Measurements from ENCODE around the gene GATD1.

GATD1 gene

DNA sequence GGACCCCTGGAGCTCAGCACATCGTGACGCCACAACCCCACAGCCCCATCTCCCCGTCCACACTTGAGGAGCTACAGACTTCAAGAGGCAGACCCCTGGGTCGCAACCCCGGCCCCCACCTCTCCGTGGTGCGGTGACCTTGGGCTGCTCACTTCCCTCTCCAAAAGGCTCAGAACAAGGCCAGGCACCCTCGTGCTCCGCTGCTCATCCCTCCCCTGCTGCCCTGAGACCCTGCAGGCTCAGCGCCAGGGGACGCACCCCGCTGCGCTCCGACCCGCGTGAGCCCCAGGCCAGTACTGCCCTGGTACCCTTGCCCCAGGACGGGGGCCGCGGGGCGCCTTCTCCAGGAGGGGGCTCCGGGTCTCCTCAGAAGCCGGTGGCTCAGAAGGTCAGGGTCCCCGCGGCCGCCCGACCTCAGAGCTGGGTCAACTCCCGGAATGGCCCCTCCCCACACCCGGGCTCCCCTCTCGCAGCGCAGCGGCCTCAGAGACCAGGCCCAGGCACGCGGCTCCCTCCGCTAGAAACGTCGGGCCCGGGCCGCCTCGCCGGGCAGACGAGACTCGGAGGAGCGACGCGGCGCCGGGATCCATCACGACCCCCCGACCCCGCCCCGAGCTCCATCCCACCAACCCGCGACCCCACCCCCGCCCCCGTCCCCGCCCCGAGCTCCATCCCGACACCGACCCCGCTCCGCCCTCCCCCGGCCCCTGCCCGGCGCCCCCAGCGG lies 563 bp downstream of the GATD1 start:
- no peak for FAIRE-seq

DNA sequence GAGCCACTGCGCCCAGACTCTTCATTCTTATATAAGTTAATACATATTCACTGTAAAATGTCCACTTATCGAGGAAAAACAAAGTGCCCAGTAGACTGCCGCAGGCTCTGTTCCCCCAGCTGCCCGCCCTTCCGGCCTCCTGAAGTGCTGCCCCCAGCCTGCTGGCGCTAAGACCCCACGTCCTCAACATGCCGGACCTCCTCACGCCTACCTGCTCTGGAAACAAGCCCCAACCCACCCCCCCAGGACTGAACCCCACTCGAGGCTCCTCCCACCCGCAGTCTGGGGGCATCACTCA lies 1.1 kb downstream of the GATD1 start:
- FAIRE-seq, result no peak

DNA sequence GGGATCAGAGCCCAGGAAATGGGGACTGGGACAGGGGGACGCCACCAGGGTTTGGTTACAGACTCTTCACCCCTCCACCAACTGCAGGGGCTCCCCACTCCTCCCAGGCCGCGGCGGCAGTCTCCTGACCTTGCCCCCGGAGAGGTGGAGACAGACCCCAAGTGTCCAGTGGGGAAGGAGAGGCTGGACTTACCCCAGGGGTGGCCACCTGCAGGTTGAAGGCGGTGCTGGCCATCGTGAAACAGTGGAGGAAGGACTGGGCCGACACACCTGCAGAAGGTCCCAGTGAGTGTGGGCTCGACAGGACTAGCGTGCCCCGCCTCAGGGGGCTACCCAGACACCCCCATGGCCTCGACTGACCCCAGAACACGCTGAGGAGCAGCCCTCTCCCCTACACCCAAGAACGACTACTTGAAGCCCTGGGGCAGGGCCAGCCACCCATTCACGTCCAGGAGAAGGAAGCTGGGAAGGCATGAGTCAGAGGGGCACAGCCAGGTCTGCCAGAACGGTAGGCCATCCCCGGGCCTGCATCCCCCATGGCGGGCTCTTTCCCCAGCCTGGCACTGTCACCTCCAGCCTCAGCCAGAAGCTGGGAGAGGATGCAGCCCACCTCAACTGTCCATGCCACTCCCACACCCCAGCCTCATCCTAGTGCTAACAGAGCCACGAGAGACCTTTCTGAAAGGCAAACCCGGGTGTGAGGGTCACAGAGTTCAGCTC lies 2.3 kb downstream of the GATD1 start:
- FAIRE-seq, result no peak

GRCh38 chr11:773830-774229 lies 3.5 kb downstream of the GATD1 start:
- FAIRE-seq, result no peak

GRCh38 chr11:773425-773824 lies 3.9 kb downstream of the GATD1 start:
- no peak for FAIRE-seq

DNA sequence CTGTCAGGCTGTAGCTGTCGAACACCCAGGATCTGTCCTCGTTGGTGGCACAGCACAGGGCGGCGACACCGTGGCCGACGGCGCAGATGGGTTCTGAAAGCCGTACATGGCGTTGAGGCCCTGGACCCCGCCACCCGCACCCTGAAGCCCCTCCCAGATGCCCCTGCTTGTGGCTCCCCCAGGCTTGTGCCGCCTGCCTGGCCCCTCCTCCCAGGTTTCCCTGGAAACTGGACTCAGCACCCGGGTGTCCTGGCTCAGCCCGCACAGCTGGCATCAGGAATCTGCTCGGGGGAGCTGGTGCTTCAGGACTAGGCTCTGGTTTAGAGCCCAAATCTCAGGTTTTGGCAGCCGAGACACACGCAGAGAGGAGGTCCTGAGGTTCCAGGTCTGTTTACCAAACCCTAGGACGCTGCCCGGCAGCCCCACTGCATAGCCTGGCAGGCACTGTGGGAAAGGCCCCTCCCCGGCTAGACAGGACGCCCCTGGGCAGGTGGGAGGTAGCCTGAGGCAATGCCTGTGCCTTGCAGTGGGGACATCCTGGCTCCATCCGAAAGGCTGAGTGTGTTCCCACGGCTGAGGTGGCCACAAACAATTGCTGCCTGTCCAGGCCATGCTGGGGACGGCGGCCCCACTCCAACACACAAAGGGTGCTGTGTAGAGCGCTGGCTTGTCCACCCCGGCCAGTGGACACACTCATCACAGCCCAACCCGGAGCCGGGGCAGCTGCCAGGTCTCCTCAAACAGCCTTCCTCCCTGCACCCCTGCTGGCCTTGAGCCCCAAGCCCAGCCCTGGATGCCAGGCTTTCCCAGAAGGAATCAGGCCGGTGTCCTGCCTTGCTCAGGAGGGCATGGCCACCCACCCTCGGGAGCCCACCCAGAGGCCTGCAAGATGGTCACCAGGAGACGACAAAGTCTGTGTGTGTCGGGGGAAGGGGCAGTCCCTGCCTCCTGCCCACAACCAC lies 4.6 kb downstream of the GATD1 start:
- no peak for FAIRE-seq

- FAIRE-seq, result no peak
Measured at GRCh38 chr11:771617-772204, 5.6 kb downstream of the GATD1 start.

DNA sequence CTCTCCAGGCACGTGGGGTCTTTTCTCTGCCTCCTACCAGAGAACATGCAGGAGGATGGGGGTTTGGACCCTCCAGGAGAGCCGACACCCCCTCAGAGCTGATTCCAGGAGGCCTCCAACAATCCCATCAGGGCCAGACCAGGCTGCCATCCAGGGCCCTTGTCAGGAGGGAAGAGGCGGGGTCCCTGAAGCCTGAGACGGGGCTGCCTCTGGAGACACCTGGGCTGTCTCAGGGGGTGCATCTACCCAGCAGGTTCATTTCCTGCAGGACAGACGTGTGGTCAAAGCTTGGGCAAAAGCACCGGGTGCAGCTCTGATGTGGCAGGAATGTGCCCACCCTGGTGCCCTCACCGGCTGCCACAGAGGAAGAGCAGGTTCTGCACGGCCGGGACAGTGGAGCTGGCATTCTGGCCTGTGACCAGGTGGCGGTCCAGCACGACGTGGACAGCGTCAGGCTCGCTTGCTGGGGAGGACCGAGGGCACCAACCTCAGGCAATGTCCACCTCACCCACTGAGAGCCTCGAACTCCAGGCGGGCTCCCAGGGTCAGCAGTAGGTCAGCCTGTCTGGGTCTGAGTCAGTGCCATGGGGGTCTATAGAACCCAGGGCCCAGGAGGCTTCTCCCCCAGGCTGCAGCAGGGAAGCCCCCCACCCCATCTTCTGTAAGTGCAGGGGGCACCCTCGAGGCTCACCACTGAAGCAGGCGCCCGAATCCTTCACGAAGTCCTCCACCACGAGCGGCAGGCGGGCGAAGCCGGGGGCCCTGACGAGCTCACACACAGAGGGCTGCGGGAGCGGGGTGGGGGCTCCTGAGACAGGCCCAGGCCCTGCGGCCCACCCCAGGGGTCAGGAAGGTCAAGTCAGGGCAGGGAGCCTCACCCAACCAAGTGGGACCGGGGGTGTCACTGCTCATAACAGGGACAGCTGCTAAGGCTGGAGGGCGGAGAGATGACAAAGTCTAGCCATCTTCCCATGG lies 6.4 kb downstream of the GATD1 start:
- no peak for FAIRE-seq

DNA sequence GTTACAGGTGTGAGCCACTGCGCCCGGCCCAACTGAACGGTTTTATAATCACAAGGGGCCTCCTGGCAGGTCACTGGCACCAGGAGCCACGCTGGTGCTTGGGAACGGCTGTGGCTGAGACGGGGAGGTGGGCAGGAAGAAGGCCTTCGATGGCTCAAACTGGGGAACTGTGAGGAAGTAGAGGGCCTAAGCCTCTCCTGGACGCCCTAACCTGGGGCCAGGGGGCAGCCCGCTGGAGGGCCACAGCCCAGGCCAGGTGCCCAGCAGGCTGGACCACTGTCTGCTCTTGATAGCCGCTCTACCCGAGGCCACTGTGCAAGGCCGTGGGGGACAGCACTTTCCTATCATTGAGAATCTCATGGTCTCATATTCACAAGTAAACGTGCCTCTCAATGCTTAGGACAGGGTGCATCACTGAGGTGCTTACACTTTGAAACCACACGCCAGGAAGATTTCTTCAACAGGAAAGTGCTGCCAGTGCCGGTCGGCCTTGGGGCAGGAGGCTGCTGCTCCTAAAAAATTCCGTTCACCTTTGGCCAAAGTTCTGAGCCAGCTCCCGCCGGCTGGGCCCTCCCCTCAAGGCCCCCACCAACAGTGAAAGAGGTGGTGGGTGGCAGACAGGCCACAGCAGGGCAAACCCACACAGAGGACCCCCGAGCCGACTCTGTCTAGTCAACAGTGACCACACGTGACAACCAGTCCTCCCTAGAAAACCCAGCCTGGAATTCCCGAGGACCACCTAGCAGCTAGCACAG lies 7.2 kb downstream of the GATD1 start:
- FAIRE-seq, result no peak

DNA sequence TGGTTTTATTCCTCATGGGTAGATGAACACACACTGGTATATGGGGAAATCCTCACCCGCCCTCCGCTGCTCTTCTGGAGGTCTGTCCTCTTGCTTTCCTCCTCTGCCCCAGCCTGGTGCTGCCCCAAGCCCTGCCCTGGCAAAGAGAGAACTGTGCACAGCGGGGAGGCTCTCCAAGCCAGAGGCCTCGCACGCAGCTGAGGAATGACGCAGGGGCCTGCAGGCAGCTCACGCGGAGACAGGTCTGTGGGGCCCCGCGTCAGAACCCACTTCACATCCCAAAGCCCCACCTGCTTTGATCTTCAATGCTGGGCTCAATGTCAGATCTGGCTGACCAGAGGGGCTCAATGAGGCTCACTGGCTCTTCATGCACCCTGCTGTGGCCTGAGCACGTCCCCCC lies 10.0 kb downstream of the GATD1 start:
- no peak for FAIRE-seq

DNA sequence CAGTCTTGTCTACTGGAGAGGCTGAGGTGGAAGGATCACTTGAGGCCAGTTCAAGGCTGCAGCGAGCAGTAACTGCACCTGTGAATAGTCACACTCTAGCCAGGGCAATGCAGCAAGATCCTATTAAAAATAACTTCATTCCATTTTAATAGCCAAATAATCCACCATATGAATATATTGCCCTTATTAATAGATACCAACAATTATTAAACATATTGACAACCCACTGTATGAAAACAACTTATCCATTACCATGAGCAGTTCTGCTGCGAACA lies 10.4 kb downstream of the GATD1 start:
- FAIRE-seq, result no peak

DNA sequence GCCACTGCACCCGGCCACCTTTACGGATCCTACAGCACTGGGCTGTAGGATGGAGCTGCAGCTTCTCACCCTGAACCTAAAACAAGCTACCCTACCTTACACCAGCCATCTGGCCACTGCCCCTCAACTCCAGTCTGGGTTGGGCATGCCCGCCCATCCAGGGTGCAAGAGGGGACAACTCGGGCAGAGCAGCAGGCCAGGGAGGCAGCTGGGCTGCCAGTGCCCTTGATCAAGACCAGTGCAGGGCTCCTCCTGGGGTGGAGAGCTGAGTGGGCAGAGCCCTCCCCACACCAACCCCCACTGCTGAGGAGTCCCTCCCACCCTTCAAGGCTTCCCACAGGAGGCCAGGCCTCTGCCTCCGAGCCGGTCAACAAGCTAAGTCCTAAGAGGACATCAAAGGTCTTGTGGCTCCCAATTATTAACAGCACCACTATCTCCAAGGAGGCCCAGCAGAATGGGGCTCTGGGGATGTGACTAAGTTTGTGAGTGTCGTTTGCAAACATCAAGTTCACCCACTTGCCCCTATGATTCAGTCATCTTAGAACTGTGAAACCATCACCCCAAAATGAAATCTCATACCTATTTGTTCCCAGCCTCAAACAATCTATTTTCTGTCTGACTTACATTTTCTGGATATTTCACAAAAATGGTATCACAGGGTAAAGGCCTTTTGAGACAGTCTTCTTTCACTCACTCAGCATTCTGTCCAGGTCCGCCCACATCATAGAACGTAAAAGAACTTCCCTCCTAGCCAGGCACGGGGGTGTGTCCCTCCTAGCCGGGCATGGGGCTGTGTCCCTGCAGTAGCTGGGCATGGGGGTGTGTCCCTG lies 11.0 kb downstream of the GATD1 start:
- FAIRE-seq, result no peak

- no peak for FAIRE-seq
Measured at GRCh38 chr11:765802-766091, 11.5 kb downstream of the GATD1 start.

- no peak for FAIRE-seq
Measured at GRCh38 chr11:765025-765801, 12.1 kb downstream of the GATD1 start.

DNA sequence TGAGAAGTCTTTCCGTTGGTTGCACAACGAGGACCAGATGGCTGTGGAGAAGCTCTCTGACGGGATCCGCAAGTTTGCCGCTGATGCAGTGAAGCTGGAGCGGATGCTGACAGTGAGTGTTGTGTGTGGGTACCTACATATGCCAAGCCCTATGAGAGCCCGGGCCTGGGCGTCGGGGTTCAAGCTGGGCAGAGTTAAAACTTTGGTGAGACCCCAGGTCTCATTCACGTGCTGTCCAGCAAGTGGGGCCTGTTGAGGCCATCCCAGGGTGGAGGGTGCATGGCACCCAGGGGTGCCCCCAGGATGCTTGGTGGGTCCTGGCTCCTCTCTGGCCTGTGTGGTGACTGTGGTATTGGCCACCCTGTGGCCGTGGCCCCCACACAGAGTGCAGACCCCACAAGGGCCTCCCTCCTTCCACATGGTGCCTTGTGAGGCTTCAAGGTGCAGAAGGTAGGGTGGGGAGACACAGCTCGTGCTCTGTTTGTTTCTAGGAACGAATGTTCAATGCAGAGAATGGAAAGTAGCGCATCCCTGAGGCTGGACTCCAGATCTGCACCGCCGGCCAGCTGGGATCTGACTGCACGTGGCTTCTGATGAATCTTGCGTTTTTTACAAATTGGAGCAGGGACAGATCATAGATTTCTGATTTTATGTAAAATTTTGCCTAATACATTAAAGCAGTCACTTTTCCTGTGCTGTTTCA lies 12.8 kb downstream of the GATD1 start:
- no peak for FAIRE-seq

GRCh38 chr11:763549-764321 lies 13.6 kb downstream of the GATD1 start:
- FAIRE-seq, result no peak

- no peak for FAIRE-seq
Measured at GRCh38 chr11:763073-763463, 14.2 kb downstream of the GATD1 start.

- FAIRE-seq, result no peak
Measured at GRCh38 chr11:762421-763072, 14.7 kb downstream of the GATD1 start.

All from colon (tissue), 2 donors.